ENCODE measurements around the gene NEK7. TPM values are rescaled to one million over a fixed set of nuclear protein-coding genes. Genes with fewer than 3 reads are reported as not detected.

NEK7 gene
- polyA plus RNA-seq, 1 donor from 2014 or later = 3.3 TPM

DNA sequence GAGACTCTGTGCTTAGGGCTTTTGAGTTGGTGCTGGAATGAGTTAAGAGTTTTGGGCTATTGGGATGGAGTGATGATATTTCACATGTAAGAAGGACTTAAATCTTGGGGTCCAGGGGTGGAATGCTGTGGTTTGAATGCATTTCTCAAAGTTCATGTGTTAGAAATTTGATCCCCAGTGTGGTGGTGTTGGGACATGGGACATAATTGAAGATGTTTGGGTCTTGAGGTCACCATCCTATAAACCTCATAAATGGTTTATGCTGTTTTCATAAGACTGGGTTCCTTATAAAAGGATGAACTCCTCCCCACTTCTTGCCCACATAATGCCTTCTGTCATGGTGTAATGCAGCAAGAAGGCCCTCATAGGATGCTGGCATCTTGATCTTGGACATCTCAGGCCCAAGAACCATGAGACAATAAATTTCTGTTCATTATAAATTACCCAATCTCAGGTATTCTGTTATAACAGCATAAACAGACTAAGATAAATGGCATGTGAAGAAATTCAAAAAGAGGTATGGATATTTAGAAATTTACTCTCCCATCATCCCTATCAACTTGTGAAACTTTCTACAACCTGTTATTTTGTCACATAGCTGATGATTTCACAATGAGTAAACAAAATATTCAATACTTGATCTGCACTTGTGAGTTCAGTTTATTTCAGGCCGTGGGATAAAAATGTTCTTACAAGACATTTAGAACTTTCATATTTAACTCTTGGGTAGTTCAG, 48.0 kb upstream of the NEK7 start:
- Histone ChIP-seq H3K36me3 (ENCODE audit: insufficient read depth, low read length) (no peaks in the 10 kb centered on the region), H2AFZ (ENCODE audit: low read depth, low read length) (no peak overlapping the region), H3K9ac (ENCODE audit: low read length) (no peak overlapping the region)

GRCh38 chr1:198109371-198109715, 47.5 kb upstream of the NEK7 start:
- no peaks in the 10 kb centered on the region for H3K27me3 ChIP-seq (ENCODE audit: insufficient read depth, low read depth, low read length)
- no peaks in the 10 kb centered on the region for H3K9me2 ChIP-seq (ENCODE audit: insufficient read depth, low read length)
- no peaks in the 10 kb centered on the region for H4K20me1 ChIP-seq (ENCODE audit: insufficient read depth)
- H3K36me3 ChIP-seq (ENCODE audit: insufficient read depth, low read length) = no peaks in the 10 kb centered on the region
- no peak for TF ChIP-seq POLR2AphosphoS5 (IDR thresholded peaks at IDR 0.05)
- no peak for TF ChIP-seq REST (IDR thresholded peaks at IDR 0.05; ENCODE audit: borderline replicate concordance)
- TF ChIP-seq TAF1 (IDR thresholded peaks at IDR 0.05; ENCODE audit: low read depth) = no peak
- no peaks in the 10 kb centered on the region for H3K9me3 ChIP-seq (ENCODE audit: low read length)
- H3K4me3 ChIP-seq (ENCODE audit: low read length) = no peak overlapping the region
- no peak overlapping the region for H3K27ac ChIP-seq (ENCODE audit: low read length)
- no peak overlapping the region for H3K4me2 ChIP-seq (ENCODE audit: low read length)
- H2AFZ ChIP-seq (ENCODE audit: low read depth, low read length) = no peak overlapping the region
- no peak overlapping the region for H3K9ac ChIP-seq (ENCODE audit: low read length)
- H3F3A ChIP-seq (ENCODE audit: insufficient read depth, low read length, poor library complexity, severe bottlenecking) = no peaks in the 10 kb centered on the region
- H3K79me2 ChIP-seq (replicated peaks; ENCODE audit: insufficient read depth, low read length) = no peaks in the 10 kb centered on the region

More for the DNA sequence above, 48.0 kb upstream of the NEK7 start:
- H3K9me3 ChIP-seq (ENCODE audit: low read length) = no peaks in the 10 kb centered on the region
- no peaks in the 10 kb centered on the region for H3K27me3 ChIP-seq (ENCODE audit: insufficient read depth, low read depth, low read length)
- H4K20me1 ChIP-seq (ENCODE audit: insufficient read depth) = no peaks in the 10 kb centered on the region
- no peaks in the 10 kb centered on the region for H3K79me2 ChIP-seq (replicated peaks; ENCODE audit: insufficient read depth, low read length)
- no peak overlapping the region for H3K27ac ChIP-seq (ENCODE audit: low read length)
- no peaks in the 10 kb centered on the region for H3F3A ChIP-seq (ENCODE audit: insufficient read depth, low read length, poor library complexity, severe bottlenecking)
- H3K4me2 ChIP-seq (ENCODE audit: low read length) = no peak overlapping the region
- TF ChIP-seq REST (IDR thresholded peaks at IDR 0.05; ENCODE audit: borderline replicate concordance) (no peak), POLR2AphosphoS5 (IDR thresholded peaks at IDR 0.05) (no peak), EP300 (conservative IDR thresholded peaks at IDR 0.05; ENCODE audit: poor library complexity, severe bottlenecking) (no peak), EZH2 (IDR thresholded peaks at IDR 0.05; ENCODE audit: borderline replicate concordance, insufficient read depth, low read length, poor library complexity, severe bottlenecking) (no peak), CTCF (IDR thresholded peaks at IDR 0.05; ENCODE audit: poor library complexity, severe bottlenecking) (no peak), MXI1 (conservative IDR thresholded peaks at IDR 0.05; ENCODE audit: poor library complexity, severe bottlenecking) (no peak), SMC3 (conservative IDR thresholded peaks at IDR 0.05; ENCODE audit: poor library complexity) (no peak), RAD21 (conservative IDR thresholded peaks at IDR 0.05) (no peak), TAF1 (IDR thresholded peaks at IDR 0.05; ENCODE audit: low read depth) (no peak)
- no peak overlapping the region for H3K4me3 ChIP-seq (ENCODE audit: low read length)
- H3K9me2 ChIP-seq (ENCODE audit: insufficient read depth, low read length) = no peaks in the 10 kb centered on the region

All from neural cell (in vitro differentiated cells).